ENCODE data around the gene OLIG1.

Gene OLIG1, protein sequence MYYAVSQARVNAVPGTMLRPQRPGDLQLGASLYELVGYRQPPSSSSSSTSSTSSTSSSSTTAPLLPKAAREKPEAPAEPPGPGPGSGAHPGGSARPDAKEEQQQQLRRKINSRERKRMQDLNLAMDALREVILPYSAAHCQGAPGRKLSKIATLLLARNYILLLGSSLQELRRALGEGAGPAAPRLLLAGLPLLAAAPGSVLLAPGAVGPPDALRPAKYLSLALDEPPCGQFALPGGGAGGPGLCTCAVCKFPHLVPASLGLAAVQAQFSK

GRCh38 chr21:33069994-33070743, at the start of gene OLIG1:
Gene OLIG1 (plus strand): TSS chr21:33070141. CDS start chr21:33070247, 106 bp downstream.
- no peak for DNase-seq (ENCODE audit: low spot score)

DNA sequence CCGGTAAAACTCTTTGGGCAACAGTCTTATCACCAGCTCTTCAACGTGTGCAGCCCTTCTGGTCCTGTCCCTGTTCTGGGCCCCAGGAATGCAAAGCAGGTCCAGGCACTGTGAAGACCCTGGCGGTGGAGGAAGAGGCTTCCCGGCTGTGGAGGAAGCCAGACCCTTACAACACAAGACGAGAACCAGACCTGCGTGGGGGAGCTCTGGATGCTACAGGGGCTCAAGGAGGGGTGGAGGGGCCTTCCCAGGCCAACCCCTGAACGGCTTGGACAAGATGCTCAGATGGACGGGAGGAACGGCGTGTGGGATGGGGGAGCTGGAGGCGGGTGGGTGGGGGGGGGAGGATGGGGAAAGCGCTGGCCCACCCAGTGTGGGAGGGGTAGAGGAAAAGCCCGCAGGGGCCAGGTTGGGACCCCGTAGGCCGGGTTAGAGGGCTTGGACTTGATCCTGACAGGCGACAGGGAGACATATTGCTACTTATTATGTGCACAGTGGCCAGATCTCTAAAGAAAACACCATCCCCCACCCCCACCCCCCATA, 49.3 kb upstream of the OLIG1 start:
- DNase-seq (ENCODE audit: low spot score), result no peak

DNA sequence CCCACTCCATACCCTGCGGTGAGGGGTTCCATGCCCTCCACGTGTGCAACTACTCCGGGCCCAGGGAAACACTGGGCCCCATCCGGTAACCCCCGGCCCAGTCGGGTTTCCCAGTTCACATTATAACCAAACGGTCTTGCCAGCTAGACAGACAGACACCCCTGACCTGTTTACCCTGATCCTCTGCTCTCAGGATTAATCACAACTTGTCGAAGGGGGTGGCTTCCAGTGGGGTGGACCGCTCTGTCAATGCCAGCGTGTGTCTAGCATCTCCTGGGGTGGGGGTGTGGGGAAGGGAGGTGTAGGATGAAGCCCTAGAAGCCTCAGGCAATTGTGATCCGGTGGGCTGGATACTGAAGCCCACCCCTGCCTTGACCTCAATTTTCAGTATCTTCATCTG, 48.8 kb upstream of the OLIG1 start:
- no peak for DNase-seq (ENCODE audit: low spot score)

DNA sequence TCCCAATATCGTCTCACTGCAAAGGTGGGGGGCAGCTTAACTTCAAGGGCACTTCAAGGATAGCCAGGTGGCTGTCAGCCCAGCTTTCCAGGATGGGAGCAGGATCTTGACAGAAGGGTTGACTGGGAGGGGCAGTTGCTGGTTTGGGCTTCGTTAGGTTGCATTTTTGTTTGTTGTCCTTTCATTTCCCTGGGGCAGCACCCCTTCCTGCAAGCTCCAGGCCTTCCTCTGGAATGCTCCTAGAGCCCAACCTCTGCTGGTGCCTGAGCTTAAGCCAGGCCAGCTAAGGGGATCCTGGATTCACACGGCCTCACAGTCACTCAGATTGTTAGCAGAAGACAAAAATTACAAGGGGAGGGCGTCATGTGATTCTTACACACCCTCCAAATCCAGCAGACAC, 48.3 kb upstream of the OLIG1 start:
- no peak for DNase-seq (ENCODE audit: low spot score)

DNA sequence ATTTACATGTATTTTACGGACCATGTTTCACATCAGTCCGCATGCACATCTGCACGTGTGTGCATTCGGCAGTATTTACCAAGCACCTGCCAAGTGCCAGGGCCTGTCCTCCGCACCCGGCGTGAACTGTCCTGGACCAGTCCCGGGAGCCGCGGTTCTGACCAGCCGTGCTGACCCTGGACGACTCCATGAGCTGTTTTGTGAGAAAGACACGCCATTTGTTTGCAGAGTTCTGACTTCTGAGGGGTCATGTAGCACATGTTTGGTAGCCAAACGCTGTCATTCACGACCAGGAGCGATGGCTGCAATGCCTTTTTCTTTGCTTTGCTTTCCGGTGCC, 47.5 kb upstream of the OLIG1 start:
- DNase-seq (ENCODE audit: low spot score), result no peak

- DNase-seq (ENCODE audit: low spot score), result no peak
These were observed 46.9 kb upstream of the OLIG1 start for GRCh38 chr21:33022828-33023573.

GRCh38 chr21:33023574-33024200, 46.3 kb upstream of the OLIG1 start:
- DNase-seq (ENCODE audit: low spot score), result no peak

- no peak for DNase-seq (ENCODE audit: low spot score)
These were observed 45.5 kb upstream of the OLIG1 start for GRCh38 chr21:33024201-33025103.

DNA sequence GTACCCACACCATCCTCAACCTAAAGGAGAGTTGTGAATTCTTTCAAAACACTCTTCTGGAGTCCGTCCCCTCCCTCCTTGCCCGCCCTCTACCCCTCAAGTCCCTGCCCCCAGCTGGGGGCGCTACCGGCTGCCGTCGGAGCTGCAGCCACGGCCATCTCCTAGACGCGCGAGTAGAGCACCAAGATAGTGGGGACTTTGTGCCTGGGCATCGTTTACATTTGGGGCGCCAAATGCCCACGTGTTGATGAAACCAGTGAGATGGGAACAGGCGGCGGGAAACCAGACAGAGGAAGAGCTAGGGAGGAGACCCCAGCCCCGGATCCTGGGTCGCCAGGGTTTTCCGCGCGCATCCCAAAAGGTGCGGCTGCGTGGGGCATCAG, 44.8 kb upstream of the OLIG1 start:
- no peak for DNase-seq (ENCODE audit: low spot score)

DNA sequence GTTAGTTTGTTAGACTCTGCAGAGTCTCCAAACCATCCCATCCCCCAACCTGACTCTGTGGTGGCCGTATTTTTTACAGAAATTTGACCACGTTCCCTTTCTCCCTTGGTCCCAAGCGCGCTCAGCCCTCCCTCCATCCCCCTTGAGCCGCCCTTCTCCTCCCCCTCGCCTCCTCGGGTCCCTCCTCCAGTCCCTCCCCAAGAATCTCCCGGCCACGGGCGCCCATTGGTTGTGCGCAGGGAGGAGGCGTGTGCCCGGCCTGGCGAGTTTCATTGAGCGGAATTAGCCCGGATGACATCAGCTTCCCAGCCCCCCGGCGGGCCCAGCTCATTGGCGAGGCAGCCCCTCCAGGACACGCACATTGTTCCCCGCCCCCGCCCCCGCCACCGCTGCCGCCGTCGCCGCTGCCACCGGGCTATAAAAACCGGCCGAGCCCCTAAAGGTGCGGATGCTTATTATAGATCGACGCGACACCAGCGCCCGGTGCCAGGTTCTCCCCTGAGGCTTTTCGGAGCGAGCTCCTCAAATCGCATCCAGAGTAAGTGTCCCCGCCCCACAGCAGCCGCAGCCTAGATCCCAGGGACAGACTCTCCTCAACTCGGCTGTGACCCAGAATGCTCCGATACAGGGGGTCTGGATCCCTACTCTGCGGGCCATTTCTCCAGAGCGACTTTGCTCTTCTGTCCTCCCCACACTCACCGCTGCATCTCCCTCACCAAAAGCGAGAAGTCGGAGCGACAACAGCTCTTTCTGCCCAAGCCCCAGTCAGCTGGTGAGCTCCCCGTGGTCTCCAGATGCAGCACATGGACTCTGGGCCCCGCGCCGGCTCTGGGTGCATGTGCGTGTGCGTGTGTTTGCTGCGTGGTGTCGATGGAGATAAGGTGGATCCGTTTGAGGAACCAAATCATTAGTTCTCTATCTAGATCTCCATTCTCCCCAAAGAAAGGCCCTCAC, 44.2 kb upstream of the OLIG1 start, which contains the start of gene OLIG2:
Gene OLIG2 (plus strand): TSS at position 447 of the 954 bp plus-strand sequence. CDS start 928 bp downstream, outside the sequence.
- no peak for DNase-seq (ENCODE audit: low spot score)

DNA sequence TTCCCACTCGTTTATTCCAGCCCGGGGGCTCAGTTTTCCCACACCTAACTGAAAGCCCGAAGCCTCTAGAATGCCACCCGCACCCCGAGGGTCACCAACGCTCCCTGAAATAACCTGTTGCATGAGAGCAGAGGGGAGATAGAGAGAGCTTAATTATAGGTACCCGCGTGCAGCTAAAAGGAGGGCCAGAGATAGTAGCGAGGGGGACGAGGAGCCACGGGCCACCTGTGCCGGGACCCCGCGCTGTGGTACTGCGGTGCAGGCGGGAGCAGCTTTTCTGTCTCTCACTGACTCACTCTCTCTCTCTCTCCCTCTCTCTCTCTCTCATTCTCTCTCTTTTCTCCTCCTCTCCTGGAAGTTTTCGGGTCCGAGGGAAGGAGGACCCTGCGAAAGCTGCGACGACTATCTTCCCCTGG, 43.5 kb upstream of the OLIG1 start:
- DNase-seq (ENCODE audit: low spot score), result no peak

- DNase-seq (ENCODE audit: low spot score), result no peak
These were observed 43.0 kb upstream of the OLIG1 start for GRCh38 chr21:33026878-33027400.

DNA sequence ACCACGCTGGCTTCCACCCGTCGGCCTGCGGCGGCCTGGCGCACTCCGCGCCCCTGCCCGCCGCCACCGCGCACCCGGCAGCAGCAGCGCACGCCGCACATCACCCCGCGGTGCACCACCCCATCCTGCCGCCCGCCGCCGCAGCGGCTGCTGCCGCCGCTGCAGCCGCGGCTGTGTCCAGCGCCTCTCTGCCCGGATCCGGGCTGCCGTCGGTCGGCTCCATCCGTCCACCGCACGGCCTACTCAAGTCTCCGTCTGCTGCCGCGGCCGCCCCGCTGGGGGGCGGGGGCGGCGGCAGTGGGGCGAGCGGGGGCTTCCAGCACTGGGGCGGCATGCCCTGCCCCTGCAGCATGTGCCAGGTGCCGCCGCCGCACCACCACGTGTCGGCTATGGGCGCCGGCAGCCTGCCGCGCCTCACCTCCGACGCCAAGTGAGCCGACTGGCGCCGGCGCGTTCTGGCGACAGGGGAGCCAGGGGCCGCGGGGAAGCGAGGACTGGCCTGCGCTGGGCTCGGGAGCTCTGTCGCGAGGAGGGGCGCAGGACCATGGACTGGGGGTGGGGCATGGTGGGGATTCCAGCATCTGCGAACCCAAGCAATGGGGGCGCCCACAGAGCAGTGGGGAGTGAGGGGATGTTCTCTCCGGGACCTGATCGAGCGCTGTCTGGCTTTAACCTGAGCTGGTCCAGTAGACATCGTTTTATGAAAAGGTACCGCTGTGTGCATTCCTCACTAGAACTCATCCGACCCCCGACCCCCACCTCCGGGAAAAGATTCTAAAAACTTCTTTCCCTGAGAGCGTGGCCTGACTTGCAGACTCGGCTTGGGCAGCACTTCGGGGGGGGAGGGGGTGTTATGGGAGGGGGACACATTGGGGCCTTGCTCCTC, 42.3 kb upstream of the OLIG1 start:
- DNase-seq (ENCODE audit: low spot score), result no peak

- DNase-seq (ENCODE audit: low spot score), result no peak
These were observed 41.7 kb upstream of the OLIG1 start for GRCh38 chr21:33028287-33028670.

GRCh38 chr21:33028773-33029384, 41.1 kb upstream of the OLIG1 start:
- DNase-seq (ENCODE audit: low spot score), result no peak

DNA sequence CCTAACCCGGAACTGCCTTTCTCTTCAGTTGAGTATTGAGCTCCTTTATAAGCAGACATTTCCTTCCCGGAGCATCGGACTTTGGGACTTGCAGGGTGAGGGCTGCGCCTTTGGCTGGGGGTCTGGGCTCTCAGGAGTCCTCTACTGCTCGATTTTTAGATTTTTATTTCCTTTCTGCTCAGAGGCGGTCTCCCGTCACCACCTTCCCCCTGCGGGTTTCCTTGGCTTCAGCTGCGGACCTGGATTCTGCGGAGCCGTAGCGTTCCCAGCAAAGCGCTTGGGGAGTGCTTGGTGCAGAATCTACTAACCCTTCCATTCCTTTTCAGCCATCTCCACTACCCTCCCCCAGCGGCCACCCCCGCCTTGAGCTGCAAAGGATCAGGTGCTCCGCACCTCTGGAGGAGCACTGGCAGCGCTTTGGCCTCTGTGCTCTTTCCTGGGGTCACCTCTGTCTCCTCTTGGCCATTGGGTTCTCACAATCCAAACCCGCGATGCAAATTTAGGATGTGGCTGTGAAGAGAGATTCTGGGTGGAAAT, 40.5 kb upstream of the OLIG1 start:
- no peak for DNase-seq (ENCODE audit: low spot score)

GRCh38 chr21:33029975-33030461, 39.9 kb upstream of the OLIG1 start:
- DNase-seq (ENCODE audit: low spot score), result no peak

DNA sequence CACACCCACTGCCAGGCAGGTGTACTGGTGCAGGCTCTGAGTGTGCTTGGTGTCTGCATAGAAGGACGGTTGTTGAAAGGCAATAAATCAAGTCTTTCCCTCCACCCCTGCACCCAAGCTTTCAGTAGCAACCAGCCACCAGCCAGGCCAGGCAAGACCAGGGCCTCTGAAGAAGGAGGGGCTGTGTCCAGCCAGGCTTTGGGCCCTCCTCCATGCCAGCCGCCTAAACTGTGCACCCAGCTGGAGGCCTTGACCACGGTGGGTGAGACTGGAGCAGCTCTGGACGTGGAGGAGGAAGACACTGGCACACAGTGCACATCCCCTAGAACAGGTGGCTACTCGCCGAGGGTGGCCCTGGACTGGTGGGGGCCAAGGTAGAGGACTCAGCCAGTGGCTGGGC, 39.3 kb upstream of the OLIG1 start:
- DNase-seq (ENCODE audit: low spot score), result no peak

Measured in LoVo (cell line).